HFF-Myc (cell line): ENCODE measurements around the gene XIAP.

Experiments used
- DNase-seq: peaks from one replicate; pipeline ENCODE4 v3.0.0-alpha.2; 2011; ENCODE audit warnings: low read depth; ENCODE audit errors: extremely low read depth
- H3K4me3 ChIP-seq: replicated peaks from 2 replicates; pipeline ENCODE4 v1.5.1; 2011; ENCODE audit warnings: low read depth, mild to moderate bottlenecking, control low read depth, low read length
- CTCF ChIP-seq: IDR thresholded peaks from 2 replicates; pipeline ENCODE4 v1.5.1; 2012; ENCODE audit warnings: mild to moderate bottlenecking, low read depth, low read length, control low read depth; ENCODE audit errors: missing control alignments

Gene XIAP

GRCh38 chrX:123851079-123851478, 8.8 kb upstream of the XIAP start:
- H3K4me3 ChIP-seq: no peak overlapping the region
- no peak for TF ChIP-seq CTCF
- DNase-seq: no peak

GRCh38 chrX:123854329-123854728, 5.5 kb upstream of the XIAP start:
- no peak overlapping the region for H3K4me3 ChIP-seq
- no peak for DNase-seq
- no peak for TF ChIP-seq CTCF

- no peak for TF ChIP-seq CTCF
- H3K4me3 ChIP-seq: peak overlapping the region; percentile 64
- no peak for DNase-seq
Observed at GRCh38 chrX:123859409-123859845, 426 bp upstream of the XIAP start.

- peak overlapping the region; percentile 64 for H3K4me3 ChIP-seq
- no peak for DNase-seq
- TF ChIP-seq CTCF: no peak
Observed at GRCh38 chrX:123860983-123861382, 1.1 kb downstream of the XIAP start.

- TF ChIP-seq CTCF: no peak
- H3K4me3 ChIP-seq: no peak overlapping the region
- DNase-seq: no peak
Observed at GRCh38 chrX:123869488-123869887, 9.6 kb downstream of the XIAP start.

- no peak for TF ChIP-seq CTCF
- DNase-seq: no peak
- H3K4me3 ChIP-seq: no peak overlapping the region
Observed at GRCh38 chrX:123871309-123871708, 11.5 kb downstream of the XIAP start.

GRCh38 chrX:123873956-123874355, 14.1 kb downstream of the XIAP start:
- no peak overlapping the region for H3K4me3 ChIP-seq
- TF ChIP-seq CTCF: no peak
- no peak for DNase-seq
